ENCODE measurements around the gene EXOSC10. TPM values are rescaled to one million over a fixed set of nuclear protein-coding genes. Genes with fewer than 3 reads are reported as not detected.

The EXOSC10 gene
- total and polyA plus RNA-seq, 9 of the 15 experiments (the other 6 are each of a cell fraction or from before 2014, with no cell fraction given): 23.4 to 150 (median 105) TPM

DNA sequence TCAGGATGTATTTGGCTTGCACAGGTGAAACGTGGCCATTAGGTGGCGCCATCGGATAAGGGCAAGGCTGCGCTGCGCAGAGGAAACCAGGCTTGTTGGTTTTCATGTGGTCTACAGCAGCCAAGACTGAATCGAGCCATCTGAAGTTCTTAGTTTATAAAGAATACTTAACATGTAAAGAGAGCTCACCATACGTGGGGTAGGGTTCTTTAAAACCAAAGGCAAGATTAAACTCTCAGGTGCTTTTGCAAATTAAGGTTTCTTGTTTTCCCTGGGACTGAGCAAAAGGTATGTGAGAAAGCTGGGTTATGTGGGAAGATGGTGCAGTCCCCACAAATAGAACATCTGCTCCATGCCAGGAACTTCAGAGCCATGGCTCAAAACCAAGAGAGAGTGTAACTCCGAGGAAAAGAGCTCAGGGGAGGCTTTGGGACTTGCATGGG lies 61.9 kb downstream of the EXOSC10 start (continued):
- TF ChIP-seq, protein P1, sequence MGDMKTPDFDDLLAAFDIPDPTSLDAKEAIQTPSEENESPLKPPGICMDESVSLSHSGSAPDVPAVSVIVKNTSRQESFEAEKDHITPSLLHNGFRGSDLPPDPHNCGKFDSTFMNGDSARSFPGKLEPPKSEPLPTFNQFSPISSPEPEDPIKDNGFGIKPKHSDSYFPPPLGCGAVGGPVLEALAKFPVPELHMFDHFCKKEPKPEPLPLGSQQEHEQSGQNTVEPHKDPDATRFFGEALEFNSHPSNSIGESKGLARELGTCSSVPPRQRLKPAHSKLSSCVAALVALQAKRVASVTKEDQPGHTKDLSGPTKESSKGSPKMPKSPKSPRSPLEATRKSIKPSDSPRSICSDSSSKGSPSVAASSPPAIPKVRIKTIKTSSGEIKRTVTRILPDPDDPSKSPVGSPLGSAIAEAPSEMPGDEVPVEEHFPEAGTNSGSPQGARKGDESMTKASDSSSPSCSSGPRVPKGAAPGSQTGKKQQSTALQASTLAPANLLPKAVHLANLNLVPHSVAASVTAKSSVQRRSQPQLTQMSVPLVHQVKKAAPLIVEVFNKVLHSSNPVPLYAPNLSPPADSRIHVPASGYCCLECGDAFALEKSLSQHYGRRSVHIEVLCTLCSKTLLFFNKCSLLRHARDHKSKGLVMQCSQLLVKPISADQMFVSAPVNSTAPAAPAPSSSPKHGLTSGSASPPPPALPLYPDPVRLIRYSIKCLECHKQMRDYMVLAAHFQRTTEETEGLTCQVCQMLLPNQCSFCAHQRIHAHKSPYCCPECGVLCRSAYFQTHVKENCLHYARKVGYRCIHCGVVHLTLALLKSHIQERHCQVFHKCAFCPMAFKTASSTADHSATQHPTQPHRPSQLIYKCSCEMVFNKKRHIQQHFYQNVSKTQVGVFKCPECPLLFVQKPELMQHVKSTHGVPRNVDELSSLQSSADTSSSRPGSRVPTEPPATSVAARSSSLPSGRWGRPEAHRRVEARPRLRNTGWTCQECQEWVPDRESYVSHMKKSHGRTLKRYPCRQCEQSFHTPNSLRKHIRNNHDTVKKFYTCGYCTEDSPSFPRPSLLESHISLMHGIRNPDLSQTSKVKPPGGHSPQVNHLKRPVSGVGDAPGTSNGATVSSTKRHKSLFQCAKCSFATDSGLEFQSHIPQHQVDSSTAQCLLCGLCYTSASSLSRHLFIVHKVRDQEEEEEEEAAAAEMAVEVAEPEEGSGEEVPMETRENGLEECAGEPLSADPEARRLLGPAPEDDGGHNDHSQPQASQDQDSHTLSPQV (IDR thresholded peaks at IDR 0.05): no peak
- TF ChIP-seq, protein P2, sequence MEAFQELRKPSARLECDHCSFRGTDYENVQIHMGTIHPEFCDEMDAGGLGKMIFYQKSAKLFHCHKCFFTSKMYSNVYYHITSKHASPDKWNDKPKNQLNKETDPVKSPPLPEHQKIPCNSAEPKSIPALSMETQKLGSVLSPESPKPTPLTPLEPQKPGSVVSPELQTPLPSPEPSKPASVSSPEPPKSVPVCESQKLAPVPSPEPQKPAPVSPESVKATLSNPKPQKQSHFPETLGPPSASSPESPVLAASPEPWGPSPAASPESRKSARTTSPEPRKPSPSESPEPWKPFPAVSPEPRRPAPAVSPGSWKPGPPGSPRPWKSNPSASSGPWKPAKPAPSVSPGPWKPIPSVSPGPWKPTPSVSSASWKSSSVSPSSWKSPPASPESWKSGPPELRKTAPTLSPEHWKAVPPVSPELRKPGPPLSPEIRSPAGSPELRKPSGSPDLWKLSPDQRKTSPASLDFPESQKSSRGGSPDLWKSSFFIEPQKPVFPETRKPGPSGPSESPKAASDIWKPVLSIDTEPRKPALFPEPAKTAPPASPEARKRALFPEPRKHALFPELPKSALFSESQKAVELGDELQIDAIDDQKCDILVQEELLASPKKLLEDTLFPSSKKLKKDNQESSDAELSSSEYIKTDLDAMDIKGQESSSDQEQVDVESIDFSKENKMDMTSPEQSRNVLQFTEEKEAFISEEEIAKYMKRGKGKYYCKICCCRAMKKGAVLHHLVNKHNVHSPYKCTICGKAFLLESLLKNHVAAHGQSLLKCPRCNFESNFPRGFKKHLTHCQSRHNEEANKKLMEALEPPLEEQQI (IDR thresholded peaks at IDR 0.05): no peak
- TF ChIP-seq ZFPM2 (CRISPR knock-in tag; IDR thresholded peaks at IDR 0.05): no peak
- TF ChIP-seq, protein P3, sequence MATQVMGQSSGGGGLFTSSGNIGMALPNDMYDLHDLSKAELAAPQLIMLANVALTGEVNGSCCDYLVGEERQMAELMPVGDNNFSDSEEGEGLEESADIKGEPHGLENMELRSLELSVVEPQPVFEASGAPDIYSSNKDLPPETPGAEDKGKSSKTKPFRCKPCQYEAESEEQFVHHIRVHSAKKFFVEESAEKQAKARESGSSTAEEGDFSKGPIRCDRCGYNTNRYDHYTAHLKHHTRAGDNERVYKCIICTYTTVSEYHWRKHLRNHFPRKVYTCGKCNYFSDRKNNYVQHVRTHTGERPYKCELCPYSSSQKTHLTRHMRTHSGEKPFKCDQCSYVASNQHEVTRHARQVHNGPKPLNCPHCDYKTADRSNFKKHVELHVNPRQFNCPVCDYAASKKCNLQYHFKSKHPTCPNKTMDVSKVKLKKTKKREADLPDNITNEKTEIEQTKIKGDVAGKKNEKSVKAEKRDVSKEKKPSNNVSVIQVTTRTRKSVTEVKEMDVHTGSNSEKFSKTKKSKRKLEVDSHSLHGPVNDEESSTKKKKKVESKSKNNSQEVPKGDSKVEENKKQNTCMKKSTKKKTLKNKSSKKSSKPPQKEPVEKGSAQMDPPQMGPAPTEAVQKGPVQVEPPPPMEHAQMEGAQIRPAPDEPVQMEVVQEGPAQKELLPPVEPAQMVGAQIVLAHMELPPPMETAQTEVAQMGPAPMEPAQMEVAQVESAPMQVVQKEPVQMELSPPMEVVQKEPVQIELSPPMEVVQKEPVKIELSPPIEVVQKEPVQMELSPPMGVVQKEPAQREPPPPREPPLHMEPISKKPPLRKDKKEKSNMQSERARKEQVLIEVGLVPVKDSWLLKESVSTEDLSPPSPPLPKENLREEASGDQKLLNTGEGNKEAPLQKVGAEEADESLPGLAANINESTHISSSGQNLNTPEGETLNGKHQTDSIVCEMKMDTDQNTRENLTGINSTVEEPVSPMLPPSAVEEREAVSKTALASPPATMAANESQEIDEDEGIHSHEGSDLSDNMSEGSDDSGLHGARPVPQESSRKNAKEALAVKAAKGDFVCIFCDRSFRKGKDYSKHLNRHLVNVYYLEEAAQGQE (IDR thresholded peaks at IDR 0.05; ENCODE audit: borderline replicate concordance): peak; percentile 87
- TF ChIP-seq, protein P3 (CRISPR knock-in tag; IDR thresholded peaks at IDR 0.05; ENCODE audit: low read depth): no peak
- no peak for TF ChIP-seq FUS (optimal IDR thresholded peaks at IDR 0.05; ENCODE audit: low read depth, low read length)
- peak; percentile 65; the same call in 1 of the 2 replicates for TF ChIP-seq XRCC5 (IDR thresholded peaks at IDR 0.05; ENCODE audit: low read depth, low read length)

Measured in K562 (cell line).